Right lobe of liver (tissue), 4 donors: ENCODE measurements around the gene NT5C1A.

Experiments used
- CTCF ChIP-seq, 4 donors: fragments of 200-600 bp in 3 of 4; fragments of 450-650 bp in 1 of 4; IDR thresholded peaks; one replicate each; pipeline versions ENCODE4 v1.5.1 to v1.8.0; 2016 to 2022; ENCODE audit warnings: antibody characterized with exemption in 4 of 4, mild to moderate bottlenecking in 2 of 4
- POLR2A ChIP-seq: fragments of 450-650 bp; IDR thresholded peaks from one replicate; pipeline ENCODE4 v1.6.1; 2017; ENCODE audit warnings: antibody characterized with exemption, mild to moderate bottlenecking
- donor health status: DM: no; HTN: no; CAD: no.
- donor health status: DM: no; HTN: no; CAD: no.
- donor health status: DM: no; HTN: yes; CAD: no.

DNA sequence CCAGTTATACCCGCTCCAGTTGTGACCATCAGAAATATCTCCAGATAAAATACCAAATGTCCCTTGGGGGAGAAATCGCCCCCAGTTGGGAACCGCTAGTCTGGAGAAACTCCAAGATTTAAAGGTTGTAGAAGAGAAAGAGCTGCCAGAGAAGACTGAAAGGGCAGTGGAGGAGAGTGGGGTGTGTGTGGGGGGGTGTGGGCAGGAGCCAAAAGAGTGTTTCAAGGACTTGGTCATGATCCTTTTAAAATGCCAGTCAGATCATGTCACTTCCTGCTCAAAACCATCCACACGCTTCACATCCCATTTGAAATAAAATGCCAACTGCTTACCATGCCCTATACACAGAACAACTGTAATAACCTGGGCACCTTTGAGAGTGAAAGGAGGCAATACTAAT, 29.1 kb downstream of the NT5C1A start:
- TF ChIP-seq POLR2A = no peak
- TF ChIP-seq CTCF (IDR thresholded peaks at IDR 0.05) = no peak
